DOHH2 (cell line): Measurements from ENCODE around the gene CNTNAP2.

Experiments
- H3F3A ChIP-seq: fragments of 200-600 bp; sonication (generic), shearing (Covaris generic); 2 replicates; pipeline ENCODE4 v1.6.0; 2016; ENCODE audit warnings: antibody characterized with exemption, mild to moderate bottlenecking; ENCODE audit not compliant: control insufficient read depth, insufficient read depth
- H3K27ac ChIP-seq: fragments of 200-600 bp; sonication (generic); 2 replicates; pipeline ENCODE4 v1.5.1; 2014; ENCODE audit warnings: low read depth, mild to moderate bottlenecking, low read length, moderate library complexity
- H3K27me3 ChIP-seq: fragments of 200-600 bp; sonication (generic); 2 replicates; pipeline ENCODE4 v1.6.1; 2014; ENCODE audit warnings: mild to moderate bottlenecking, low read length, mixed read lengths; ENCODE audit not compliant: control insufficient read depth
- H3K36me3 ChIP-seq: fragments of 200-600 bp; sonication (generic); 2 replicates; pipeline ENCODE4 v1.6.1; 2014; ENCODE audit warnings: mild to moderate bottlenecking, low read length, moderate library complexity, mixed read lengths; ENCODE audit not compliant: control insufficient read depth
- H3K4me1 ChIP-seq: fragments of 200-600 bp; sonication (generic); 2 replicates; pipeline ENCODE4 v1.6.1; 2014; ENCODE audit warnings: mild to moderate bottlenecking, low read length, mixed read lengths; ENCODE audit not compliant: control insufficient read depth
- H3K4me2 ChIP-seq: fragments of 200-600 bp; sonication (generic); 2 replicates; pipeline ENCODE4 v1.6.0; 2014; ENCODE audit warnings: mild to moderate bottlenecking, low read length, moderate library complexity
- H3K4me3 ChIP-seq: fragments of 200-600 bp; sonication (generic); 2 replicates; pipeline ENCODE4 v1.5.1; 2014; ENCODE audit warnings: mild to moderate bottlenecking, low read length, mixed read lengths
- H3K79me2 ChIP-seq: fragments of 200-600 bp; sonication (generic); 2 replicates; pipeline ENCODE4 v1.6.1; 2014; ENCODE audit warnings: mild to moderate bottlenecking, low read length, mixed read lengths; ENCODE audit not compliant: control insufficient read depth
- H3K9me2 ChIP-seq: fragments of 200-600 bp; sonication (generic); replicated peaks from 2 replicates; pipeline ENCODE4 v1.6.1; 2014; ENCODE audit warnings: mild to moderate bottlenecking, low read length, mixed read lengths; ENCODE audit not compliant: control insufficient read depth
- H3K9me3 ChIP-seq: fragments of 200-600 bp; sonication (generic); 2 replicates; pipeline ENCODE4 v1.6.1; 2014; ENCODE audit warnings: antibody characterized with exemption, low read length, mixed read lengths; ENCODE audit not compliant: control insufficient read depth, insufficient read depth
- H4K20me1 ChIP-seq: fragments of 200-600 bp; sonication (generic); 2 replicates; pipeline ENCODE4 v1.6.0; 2014; ENCODE audit warnings: low read depth, mild to moderate bottlenecking, antibody characterized with exemption, low read length, moderate library complexity; ENCODE audit not compliant: control insufficient read depth, insufficient read depth
- CTCF ChIP-seq: fragments of 200-600 bp; sonication (generic); IDR thresholded peaks from one replicate; pipeline ENCODE4 v1.5.1; 2014; ENCODE audit warnings: antibody characterized with exemption, mild to moderate bottlenecking, low read depth, low read length; ENCODE audit not compliant: poor library complexity, severe bottlenecking
- EZH2phosphoT487 ChIP-seq: fragments of 200-600 bp; sonication (generic); IDR thresholded peaks from 2 replicates; pipeline ENCODE4 v1.6.1; 2017; ENCODE audit warnings: borderline replicate concordance, mild to moderate bottlenecking, antibody characterized with exemption, low read length, moderate library complexity, mixed read lengths

CNTNAP2 gene

GRCh38 chr7:148014001-148014400, 1897.4 kb downstream of the CNTNAP2 start:
- no peaks in the 10 kb centered on the region for H3K27me3 ChIP-seq
- no peaks in the 10 kb centered on the region for H3K79me2 ChIP-seq
- no peak for TF ChIP-seq CTCF
- no peak for TF ChIP-seq EZH2phosphoT487
- no peaks in the 10 kb centered on the region for H3K36me3 ChIP-seq
- no peaks in the 10 kb centered on the region for H3K9me2 ChIP-seq
- H3F3A ChIP-seq: no peaks in the 10 kb centered on the region
- H3K4me3 ChIP-seq: no peak overlapping the region
- H3K4me1 ChIP-seq: no peaks in the 10 kb centered on the region
- H3K9me3 ChIP-seq: no peaks in the 10 kb centered on the region
- no peak overlapping the region for H3K4me2 ChIP-seq
- H3K27ac ChIP-seq: no peak overlapping the region
- H4K20me1 ChIP-seq: no peaks in the 10 kb centered on the region

GRCh38 chr7:148014541-148014940, 1897.9 kb downstream of the CNTNAP2 start:
- TF ChIP-seq CTCF: no peak
- no peak for TF ChIP-seq EZH2phosphoT487
- Histone ChIP-seq H3K27ac (no peak overlapping the region), H4K20me1 (no peaks in the 10 kb centered on the region)

GRCh38 chr7:148017126-148017525, 1900.5 kb downstream of the CNTNAP2 start:
- H3K27ac ChIP-seq: no peak overlapping the region
- no peaks in the 10 kb centered on the region for H3K4me1 ChIP-seq
- no peak overlapping the region for H3K4me3 ChIP-seq
- H3K9me3 ChIP-seq: no peaks in the 10 kb centered on the region
- H3K4me2 ChIP-seq: no peak overlapping the region
- H3K36me3 ChIP-seq: no peaks in the 10 kb centered on the region
- H4K20me1 ChIP-seq: no peaks in the 10 kb centered on the region
- H3K9me2 ChIP-seq: no peaks in the 10 kb centered on the region
- no peaks in the 10 kb centered on the region for H3F3A ChIP-seq
- TF ChIP-seq CTCF: no peak
- no peak for TF ChIP-seq EZH2phosphoT487
- H3K79me2 ChIP-seq: no peaks in the 10 kb centered on the region
- no peaks in the 10 kb centered on the region for H3K27me3 ChIP-seq

More at GRCh38 chr7:148014541-148014940, 1897.9 kb downstream of the CNTNAP2 start:
- H3K27me3 ChIP-seq: no peaks in the 10 kb centered on the region
- no peaks in the 10 kb centered on the region for H3K9me3 ChIP-seq
- H3K4me3 ChIP-seq: no peak overlapping the region
- H3K4me1 ChIP-seq: no peaks in the 10 kb centered on the region
- no peaks in the 10 kb centered on the region for H3K9me2 ChIP-seq
- H3F3A ChIP-seq: no peaks in the 10 kb centered on the region
- H3K4me2 ChIP-seq: no peak overlapping the region
- no peaks in the 10 kb centered on the region for H3K36me3 ChIP-seq
- H3K79me2 ChIP-seq: no peaks in the 10 kb centered on the region

- Histone ChIP-seq H3K27ac (no peak overlapping the region), H3K4me1 (no peaks in the 10 kb centered on the region), H3K79me2 (no peaks in the 10 kb centered on the region), H3K9me3 (no peaks in the 10 kb centered on the region), H3K4me2 (no peak overlapping the region), H3K4me3 (no peak overlapping the region), H4K20me1 (no peaks in the 10 kb centered on the region), H3K27me3 (no peaks in the 10 kb centered on the region), H3F3A (no peaks in the 10 kb centered on the region), H3K36me3 (no peaks in the 10 kb centered on the region), H3K9me2 (no peaks in the 10 kb centered on the region)
- no peak for TF ChIP-seq CTCF
- TF ChIP-seq EZH2phosphoT487: no peak
Observed at GRCh38 chr7:148020679-148021078, 1904.1 kb downstream of the CNTNAP2 start.
